ENCODE measurements around the gene HDAC1.

DNA sequence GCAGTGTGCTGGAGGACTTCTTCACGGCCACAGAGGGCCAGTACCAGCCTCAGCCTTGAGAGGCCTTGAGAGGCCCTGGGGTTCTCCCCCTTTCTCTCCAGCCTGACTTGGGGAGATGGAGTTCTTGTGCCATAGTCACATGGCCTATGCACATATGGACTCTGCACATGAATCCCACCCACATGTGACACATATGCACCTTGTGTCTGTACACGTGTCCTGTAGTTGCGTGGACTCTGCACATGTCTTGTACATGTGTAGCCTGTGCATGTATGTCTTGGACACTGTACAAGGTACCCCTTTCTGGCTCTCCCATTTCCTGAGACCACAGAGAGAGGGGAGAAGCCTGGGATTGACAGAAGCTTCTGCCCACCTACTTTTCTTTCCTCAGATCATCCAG lies 6.2 kb upstream of the HDAC1 start:
- TF ChIP-seq CTCF (IDR thresholded peaks at IDR 0.05; ENCODE audit: low read depth, low read length, poor library complexity, severe bottlenecking) (no peak), EZH2phosphoT487 (IDR thresholded peaks at IDR 0.05; ENCODE audit: borderline replicate concordance, low read length) (no peak)
